ENCODE data around the gene ADORA1.

DNA sequence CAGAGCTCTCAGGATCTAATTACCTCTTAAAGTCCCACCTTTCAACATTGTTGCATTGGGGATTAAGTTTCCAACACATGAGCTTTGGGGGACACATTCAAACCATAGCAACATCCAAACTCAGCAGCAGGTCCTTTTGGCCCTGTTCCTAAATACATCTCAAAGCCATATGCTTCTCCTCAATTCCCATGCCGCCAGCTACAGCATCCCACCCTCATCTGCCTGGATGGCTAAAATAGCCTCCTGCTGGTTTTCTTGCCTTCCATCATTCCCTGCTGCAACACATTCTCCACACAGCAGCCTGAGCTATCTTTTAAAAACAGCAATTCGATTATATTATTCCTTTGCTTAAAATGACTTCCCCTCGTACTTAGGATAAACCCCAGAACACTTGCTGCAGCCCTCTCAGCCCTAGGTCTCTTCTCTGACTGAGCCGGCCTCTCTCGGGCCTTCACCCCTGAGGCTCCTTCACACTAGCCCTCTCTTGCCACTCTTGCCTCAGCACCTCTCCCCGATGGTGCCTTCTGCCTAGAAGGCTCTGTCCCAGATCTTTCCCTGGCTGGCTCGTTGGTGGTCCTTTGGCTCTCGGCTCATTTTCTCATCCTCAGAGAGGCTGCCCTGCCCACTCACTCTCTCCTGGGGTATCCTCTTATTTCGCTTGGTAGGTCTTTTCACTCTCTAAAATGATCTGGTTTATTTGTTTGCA lies 31.6 kb downstream of the ADORA1 start:
- TF ChIP-seq, protein P1, sequence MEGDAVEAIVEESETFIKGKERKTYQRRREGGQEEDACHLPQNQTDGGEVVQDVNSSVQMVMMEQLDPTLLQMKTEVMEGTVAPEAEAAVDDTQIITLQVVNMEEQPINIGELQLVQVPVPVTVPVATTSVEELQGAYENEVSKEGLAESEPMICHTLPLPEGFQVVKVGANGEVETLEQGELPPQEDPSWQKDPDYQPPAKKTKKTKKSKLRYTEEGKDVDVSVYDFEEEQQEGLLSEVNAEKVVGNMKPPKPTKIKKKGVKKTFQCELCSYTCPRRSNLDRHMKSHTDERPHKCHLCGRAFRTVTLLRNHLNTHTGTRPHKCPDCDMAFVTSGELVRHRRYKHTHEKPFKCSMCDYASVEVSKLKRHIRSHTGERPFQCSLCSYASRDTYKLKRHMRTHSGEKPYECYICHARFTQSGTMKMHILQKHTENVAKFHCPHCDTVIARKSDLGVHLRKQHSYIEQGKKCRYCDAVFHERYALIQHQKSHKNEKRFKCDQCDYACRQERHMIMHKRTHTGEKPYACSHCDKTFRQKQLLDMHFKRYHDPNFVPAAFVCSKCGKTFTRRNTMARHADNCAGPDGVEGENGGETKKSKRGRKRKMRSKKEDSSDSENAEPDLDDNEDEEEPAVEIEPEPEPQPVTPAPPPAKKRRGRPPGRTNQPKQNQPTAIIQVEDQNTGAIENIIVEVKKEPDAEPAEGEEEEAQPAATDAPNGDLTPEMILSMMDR (IDR thresholded peaks at IDR 0.05; ENCODE audit: insufficient read depth, low read length, poor library complexity, severe bottlenecking): no peak
- no peak for TF ChIP-seq EZH2phosphoT487 (conservative IDR thresholded peaks at IDR 0.05; ENCODE audit: low read length)

Data from SU-DHL-6 (cell line).